ENCODE results near the gene IQCK. TPM values are rescaled to one million over a fixed set of nuclear protein-coding genes. Genes with fewer than 3 reads are reported as not detected.

The IQCK gene
- total RNA-seq, 1 donor from 2014 or later, result 19.9 TPM

DNA sequence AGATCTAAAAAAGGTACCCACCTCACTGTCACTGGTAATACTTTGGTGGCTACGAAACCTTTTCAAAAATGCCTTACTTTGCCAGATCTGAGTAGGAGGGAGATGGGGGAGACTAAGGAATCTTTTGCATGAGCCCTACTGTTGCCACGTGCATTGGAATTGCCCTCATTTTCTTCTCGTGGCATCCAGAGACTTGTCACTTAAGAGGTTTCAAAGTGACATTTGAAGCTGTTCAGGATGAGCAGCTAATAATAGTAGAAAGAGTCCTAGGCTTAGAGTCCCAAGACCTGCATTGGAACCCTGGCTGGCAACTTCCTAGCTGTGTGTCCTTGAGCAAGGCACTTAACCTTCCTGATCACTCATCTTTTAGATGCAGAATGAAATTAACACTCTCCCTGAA, 123.1 kb downstream of the IQCK start:
- Histone ChIP-seq H3K36me3 (ENCODE audit: control insufficient read depth, insufficient read depth, low read length) (no peaks in the 10 kb centered on the region), H3K4me3 (ENCODE audit: low read depth, low read length) (no peak overlapping the region), H3K27me3 (ENCODE audit: control insufficient read depth, insufficient read depth, low read length) (no peaks in the 10 kb centered on the region)
- no peak for DNase-seq (ENCODE audit: low read depth)
- TF ChIP-seq, protein P1, sequence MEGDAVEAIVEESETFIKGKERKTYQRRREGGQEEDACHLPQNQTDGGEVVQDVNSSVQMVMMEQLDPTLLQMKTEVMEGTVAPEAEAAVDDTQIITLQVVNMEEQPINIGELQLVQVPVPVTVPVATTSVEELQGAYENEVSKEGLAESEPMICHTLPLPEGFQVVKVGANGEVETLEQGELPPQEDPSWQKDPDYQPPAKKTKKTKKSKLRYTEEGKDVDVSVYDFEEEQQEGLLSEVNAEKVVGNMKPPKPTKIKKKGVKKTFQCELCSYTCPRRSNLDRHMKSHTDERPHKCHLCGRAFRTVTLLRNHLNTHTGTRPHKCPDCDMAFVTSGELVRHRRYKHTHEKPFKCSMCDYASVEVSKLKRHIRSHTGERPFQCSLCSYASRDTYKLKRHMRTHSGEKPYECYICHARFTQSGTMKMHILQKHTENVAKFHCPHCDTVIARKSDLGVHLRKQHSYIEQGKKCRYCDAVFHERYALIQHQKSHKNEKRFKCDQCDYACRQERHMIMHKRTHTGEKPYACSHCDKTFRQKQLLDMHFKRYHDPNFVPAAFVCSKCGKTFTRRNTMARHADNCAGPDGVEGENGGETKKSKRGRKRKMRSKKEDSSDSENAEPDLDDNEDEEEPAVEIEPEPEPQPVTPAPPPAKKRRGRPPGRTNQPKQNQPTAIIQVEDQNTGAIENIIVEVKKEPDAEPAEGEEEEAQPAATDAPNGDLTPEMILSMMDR (IDR thresholded peaks at IDR 0.05; ENCODE audit: insufficient read depth, low read length, poor library complexity, severe bottlenecking), result no peak

DNA sequence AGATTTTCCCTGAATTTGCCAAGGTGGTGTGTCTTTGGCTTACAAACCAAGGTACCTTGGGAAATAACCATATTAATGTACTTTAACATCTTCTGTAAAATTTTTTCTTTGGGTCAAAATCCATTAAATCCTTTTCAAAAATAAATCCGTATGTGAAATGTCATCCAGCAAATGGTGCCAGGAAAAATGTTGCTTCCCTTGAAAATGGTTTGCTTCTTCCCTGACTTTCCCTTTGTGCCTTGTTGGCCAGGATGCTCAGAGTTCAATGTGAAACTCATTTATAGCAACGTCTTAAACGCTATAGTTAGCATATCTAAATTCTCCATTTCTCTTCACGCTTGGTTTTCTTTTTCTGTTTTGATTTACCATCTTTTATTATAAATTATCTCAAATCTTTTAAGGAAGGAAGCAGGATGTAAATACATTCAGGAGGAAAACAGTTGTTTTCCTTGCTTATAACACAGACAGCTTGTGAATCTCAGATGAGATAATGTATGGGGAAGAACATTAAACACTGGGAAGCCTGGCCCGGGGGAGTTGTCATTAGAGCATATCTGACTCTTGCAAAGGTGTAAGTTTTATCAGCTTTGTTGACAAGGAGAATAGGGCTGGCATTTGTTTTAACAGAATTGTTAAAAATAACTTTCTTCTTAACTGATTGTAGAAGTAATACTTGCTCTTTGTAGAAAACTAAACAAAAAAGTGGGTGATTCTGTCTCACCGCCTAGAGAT, 124.5 kb downstream of the IQCK start:
- TF ChIP-seq, protein P1 (IDR thresholded peaks at IDR 0.05; ENCODE audit: insufficient read depth, low read length, poor library complexity, severe bottlenecking), result no peak
- no peaks in the 10 kb centered on the region for H3K36me3 ChIP-seq (ENCODE audit: control insufficient read depth, insufficient read depth, low read length)
- no peak for DNase-seq (ENCODE audit: low read depth)
- H3K27me3 ChIP-seq (ENCODE audit: control insufficient read depth, insufficient read depth, low read length), result no peaks in the 10 kb centered on the region
- no peak overlapping the region for H3K4me3 ChIP-seq (ENCODE audit: low read depth, low read length)

DNA sequence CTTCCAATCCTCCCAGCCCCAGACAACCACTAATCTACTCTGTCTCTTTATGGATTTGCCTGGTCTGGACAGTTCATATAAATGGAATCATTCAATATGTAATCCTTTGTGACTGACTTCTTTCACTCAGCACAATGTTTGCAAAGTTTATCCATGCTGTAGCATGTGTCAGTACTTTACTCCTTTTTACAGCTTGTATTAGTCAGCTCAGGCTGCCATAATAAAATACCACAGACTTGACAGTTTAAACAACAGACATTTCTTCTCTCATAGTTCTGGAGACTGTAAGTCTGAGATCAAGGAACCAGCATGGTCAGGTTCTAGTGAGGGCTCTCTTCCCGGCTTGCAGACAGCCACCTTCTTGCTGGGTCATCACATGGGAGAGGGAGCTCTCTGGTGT, 125.3 kb downstream of the IQCK start:
- H3K4me3 ChIP-seq (ENCODE audit: low read depth, low read length), result no peak overlapping the region
- TF ChIP-seq, protein P1 (IDR thresholded peaks at IDR 0.05; ENCODE audit: insufficient read depth, low read length, poor library complexity, severe bottlenecking), result no peak
- no peak for DNase-seq (ENCODE audit: low read depth)

DNA sequence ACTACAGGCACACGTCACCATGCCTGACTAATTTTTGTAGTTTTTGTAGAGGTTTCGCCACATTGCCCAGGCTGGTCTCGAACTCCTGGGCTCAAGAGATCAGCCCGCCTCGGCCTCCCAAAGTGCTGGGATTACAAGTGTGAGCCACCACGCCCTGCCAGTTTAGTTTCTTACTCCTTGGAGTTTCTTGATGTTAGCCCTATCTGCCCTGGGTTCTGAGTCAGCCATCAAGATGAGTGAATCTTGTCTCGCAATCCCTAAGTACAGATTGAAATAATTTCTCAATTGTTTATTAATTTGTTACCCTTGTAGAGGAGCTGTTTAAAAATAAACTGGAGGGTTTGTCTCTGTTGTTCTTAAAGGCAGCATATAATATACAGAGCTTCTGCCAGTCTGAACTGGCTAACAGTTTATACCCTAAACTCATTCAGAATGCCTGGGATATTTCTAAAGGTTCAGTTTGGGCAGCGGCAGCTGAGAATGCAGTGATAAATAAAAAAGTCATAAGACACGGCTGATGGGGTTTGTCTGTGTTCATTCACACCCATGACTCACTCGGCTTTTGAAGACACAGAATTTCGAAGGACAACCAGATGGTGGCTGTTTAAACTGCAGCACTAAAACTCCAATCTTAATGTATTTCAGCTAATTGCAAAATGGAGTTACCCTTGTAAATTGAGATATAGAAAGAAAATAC, 127.0 kb downstream of the IQCK start:
- Histone ChIP-seq H3K27me3 (ENCODE audit: control insufficient read depth, insufficient read depth, low read length) (no peaks in the 10 kb centered on the region), H3K4me3 (ENCODE audit: low read depth, low read length) (no peak overlapping the region), H3K36me3 (ENCODE audit: control insufficient read depth, insufficient read depth, low read length) (no peaks in the 10 kb centered on the region)
- DNase-seq (ENCODE audit: low read depth), result peak; percentile 83
- TF ChIP-seq, protein P1 (IDR thresholded peaks at IDR 0.05; ENCODE audit: insufficient read depth, low read length, poor library complexity, severe bottlenecking), result no peak

More for the DNA sequence above, 125.3 kb downstream of the IQCK start:
- Histone ChIP-seq H3K27me3 (ENCODE audit: control insufficient read depth, insufficient read depth, low read length) (no peaks in the 10 kb centered on the region), H3K36me3 (ENCODE audit: control insufficient read depth, insufficient read depth, low read length) (no peaks in the 10 kb centered on the region)

DNA sequence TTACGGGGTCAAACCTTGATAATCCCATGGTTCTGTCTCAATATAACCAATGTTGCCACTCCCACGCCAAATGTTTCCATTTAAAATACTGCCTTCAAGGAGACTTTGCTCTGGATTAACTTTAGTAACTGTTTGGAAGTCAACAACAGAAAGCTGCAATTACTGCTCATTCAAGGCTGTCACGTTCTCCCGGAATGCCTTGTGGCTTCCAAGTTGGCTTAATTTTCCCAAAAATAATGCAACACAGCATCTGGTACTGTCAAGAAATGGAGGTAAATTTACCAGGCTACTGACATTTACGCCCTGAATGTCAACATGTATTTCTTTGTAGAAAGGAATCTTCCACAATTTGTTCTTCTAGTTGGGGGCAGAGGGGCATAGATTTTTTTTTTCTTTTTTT, 128.4 kb downstream of the IQCK start:
- no peaks in the 10 kb centered on the region for H3K27me3 ChIP-seq (ENCODE audit: control insufficient read depth, insufficient read depth, low read length)
- TF ChIP-seq, protein P1 (IDR thresholded peaks at IDR 0.05; ENCODE audit: insufficient read depth, low read length, poor library complexity, severe bottlenecking), result no peak
- DNase-seq (ENCODE audit: low read depth), result no peak
- no peak overlapping the region for H3K4me3 ChIP-seq (ENCODE audit: low read depth, low read length)
- H3K36me3 ChIP-seq (ENCODE audit: control insufficient read depth, insufficient read depth, low read length), result no peaks in the 10 kb centered on the region

Data from kidney epithelial cell (primary cell).